ENCODE results near the gene GPR155.
A peak's percentile ranks its signal among the peaks of the same experiment; 100 is the strongest.

DNA sequence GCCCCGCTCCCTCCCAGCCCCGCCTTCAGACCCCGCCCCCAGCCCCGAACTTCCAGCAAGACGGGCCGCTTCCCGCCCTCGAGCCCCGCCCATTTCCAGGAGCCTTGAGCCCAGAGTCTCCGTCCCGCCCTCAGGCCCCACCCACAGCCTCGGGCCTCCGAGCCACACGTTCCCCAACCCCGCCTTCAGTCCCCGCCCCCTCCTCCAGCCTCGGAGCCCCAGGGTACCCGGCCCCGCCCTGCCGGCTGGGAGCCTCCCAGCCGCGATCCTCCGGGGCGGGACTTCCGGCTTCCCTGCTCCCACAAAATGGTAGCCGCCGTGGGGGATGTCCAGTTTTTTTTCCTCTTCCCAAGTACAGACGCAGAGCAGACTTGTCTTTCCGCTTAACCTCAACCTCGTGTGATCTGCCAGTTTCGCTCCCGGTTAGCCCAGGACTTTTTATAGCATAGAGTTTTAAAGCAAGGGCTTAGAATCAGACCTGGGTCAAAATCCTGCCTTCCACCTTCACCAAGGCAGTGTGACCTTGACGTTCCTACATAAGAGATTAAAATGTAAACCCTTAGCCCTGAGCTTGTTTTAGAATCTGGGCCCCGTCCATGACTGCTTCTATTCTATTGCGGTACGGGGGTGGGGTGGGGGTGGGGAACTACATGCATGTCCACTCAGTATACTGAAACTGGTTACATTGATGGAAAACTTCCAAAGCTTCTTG is 435 bp upstream of the GPR155 start:
- TF ChIP-seq ZNF274 (IDR thresholded peaks at IDR 0.05; ENCODE audit: low read depth, low read length) (no peak), YY1 (IDR thresholded peaks at IDR 0.05; ENCODE audit: insufficient read depth, insufficient read length) (peak; percentile 68), SUZ12 (IDR thresholded peaks at IDR 0.05; ENCODE audit: extremely low read depth, insufficient read depth, insufficient read length) (no peak)
